LNCaP clone FGC (cell line): ENCODE results near the gene SYNE4.
"Not testable (repeated sequence)": the region's sequence is repeated elsewhere in the genome, so short reads cannot be mapped to it uniquely, and the experiment has no call there.

Source experiments
- DNase-seq: peaks from one replicate; pipeline ENCODE4 v3.0.0-alpha.2; 2011; ENCODE audit warnings: low read depth
- H3K4me3 ChIP-seq: 2 replicates; pipeline ENCODE4 v1.5.1; 2011; ENCODE audit warnings: mild to moderate bottlenecking, low read depth, low read length, control low read depth
- CTCF ChIP-seq: IDR thresholded peaks from 2 replicates; pipeline ENCODE4 v1.5.1; 2012; ENCODE audit warnings: mild to moderate bottlenecking; ENCODE audit not compliant: control insufficient read depth, insufficient read depth; ENCODE audit errors: extremely low read depth

The SYNE4 gene

GRCh38 chr19:35959968-35960320 lies 48.7 kb downstream of the SYNE4 start:
- no peak for TF ChIP-seq CTCF
- DNase-seq = no peak
- no peak overlapping the region for H3K4me3 ChIP-seq

- no peak for DNase-seq
- peak; percentile 47 for TF ChIP-seq CTCF
- no peak overlapping the region for H3K4me3 ChIP-seq
Observed at GRCh38 chr19:35959040-35959967, 49.3 kb downstream of the SYNE4 start.

- TF ChIP-seq CTCF = no peak
- no peak for DNase-seq
- no peak overlapping the region for H3K4me3 ChIP-seq
Observed at GRCh38 chr19:35958660-35959039, 50.0 kb downstream of the SYNE4 start.

- DNase-seq, H3K4me3 ChIP-seq: not testable (repeated sequence)
Observed at GRCh38 chr19:35957411-35957810, 51.2 kb downstream of the SYNE4 start.

- no peak for DNase-seq
- no peak for TF ChIP-seq CTCF
Observed at GRCh38 chr19:35955881-35956634, 52.6 kb downstream of the SYNE4 start.

More at GRCh38 chr19:35955881-35956634, 52.6 kb downstream of the SYNE4 start:
- no peak overlapping the region for H3K4me3 ChIP-seq
